Upper lobe of left lung (tissue), 6 donors: ENCODE measurements around the gene C16orf74. TPM values are rescaled to one million over a fixed set of nuclear protein-coding genes. Genes with fewer than 3 reads are reported as not detected.

Experiments
- ATAC-seq, 2 donors: fragments of 200-7000 bp; cut with Tn5 transposase; one replicate each; pipeline ENCODE4 v1.9.1; 2022; ENCODE audit warnings: mild to moderate bottlenecking in 2 of 2, moderate library complexity in 2 of 2; ENCODE audit not compliant: low FRiP score in 2 of 2
- DNase-seq, 2 donors: peaks; one replicate each; pipeline ENCODE4 v3.0.0-alpha.2; 2019 to 2020
- H3K27ac ChIP-seq, 4 donors: fragments of 200-600 bp; sonication (generic); one replicate each; pipeline ENCODE4 v1.5.1; 2016 to 2019
- H3K27me3 ChIP-seq, 4 donors: fragments of 200-600 bp; sonication (generic); one replicate each; pipeline ENCODE4 v1.5.1; 2017 to 2019
- H3K36me3 ChIP-seq, 4 donors: fragments of 200-600 bp; sonication (generic); one replicate each; pipeline ENCODE4 v1.5.1; 2016 to 2019
- H3K4me1 ChIP-seq, 4 donors: fragments of 200-600 bp; sonication (generic); one replicate each; pipeline ENCODE4 v1.5.1; 2018 to 2019
- H3K4me3 ChIP-seq, 4 donors: fragments of 200-600 bp; sonication (generic); one replicate each; pipeline ENCODE4 v1.5.1; 2017 to 2019; ENCODE audit warnings: mild to moderate bottlenecking in 2 of 4, moderate library complexity in 1 of 4
- H3K9me3 ChIP-seq, 4 donors: fragments of 200-600 bp; sonication (generic); one replicate each; pipeline ENCODE4 v1.5.1; 2018 to 2019
- EP300 ChIP-seq, 4 donors: sonication (generic); formaldehyde crosslinking; IDR thresholded peaks; one replicate each; pipeline ENCODE4 v1.5.1; 2017; ENCODE audit warnings: antibody characterized with exemption in 4 of 4, control low read depth in 2 of 4
- POLR2A ChIP-seq, 4 donors: fragments of 450-650 bp; IDR thresholded peaks; one replicate each; pipeline ENCODE4 v1.5.1; 2016 to 2017; ENCODE audit warnings: antibody characterized with exemption in 4 of 4, mild to moderate bottlenecking in 2 of 4
- POLR2AphosphoS5 ChIP-seq, 2 donors: sonication (generic); formaldehyde crosslinking; IDR thresholded peaks; one replicate each; pipeline ENCODE4 v1.5.1; 2017; ENCODE audit warnings: antibody characterized with exemption in 2 of 2
- WGBS, 2 donors: methylation state at CpG; one replicate each; pipeline ENCODE4 v1.1.5; 2017 to 2018; 5-methylcytosine and 5-hydroxymethylcytosine counted together
- total RNA-seq, 6 donors: library from RNA; depleted of rRNA in 4 of 6; stranded (reverse); fragments of >200 nt in 4 of 6; gene quantifications; one replicate each; pipeline versions ENCODE4 v1.1.0 to v1.2.1, GENCODE V29; 2016 to 2021
- TF ChIP-seq, protein P1 (sequence below), 6 experiments: fragments of 450-650 bp in 4 of 6; fragments of 200-600 bp in 2 of 6; sonication (generic) in 2 of 6; IDR thresholded peaks; one replicate each; pipeline ENCODE4 v1.5.1; 2016 to 2019; ENCODE audit warnings: antibody characterized with exemption in 6 of 6
- donor health status: DM: no; HTN: no; CAD: no; lungs with moderate emphysema.
- donor health status: DM: no; HTN: yes; CAD: no; lungs with severe emphysema.

Gene C16orf74
- total RNA-seq, 6 donors from 2014 or later, result 1.2 to 6.3 (median 4.1) TPM; not detected in 1

DNA sequence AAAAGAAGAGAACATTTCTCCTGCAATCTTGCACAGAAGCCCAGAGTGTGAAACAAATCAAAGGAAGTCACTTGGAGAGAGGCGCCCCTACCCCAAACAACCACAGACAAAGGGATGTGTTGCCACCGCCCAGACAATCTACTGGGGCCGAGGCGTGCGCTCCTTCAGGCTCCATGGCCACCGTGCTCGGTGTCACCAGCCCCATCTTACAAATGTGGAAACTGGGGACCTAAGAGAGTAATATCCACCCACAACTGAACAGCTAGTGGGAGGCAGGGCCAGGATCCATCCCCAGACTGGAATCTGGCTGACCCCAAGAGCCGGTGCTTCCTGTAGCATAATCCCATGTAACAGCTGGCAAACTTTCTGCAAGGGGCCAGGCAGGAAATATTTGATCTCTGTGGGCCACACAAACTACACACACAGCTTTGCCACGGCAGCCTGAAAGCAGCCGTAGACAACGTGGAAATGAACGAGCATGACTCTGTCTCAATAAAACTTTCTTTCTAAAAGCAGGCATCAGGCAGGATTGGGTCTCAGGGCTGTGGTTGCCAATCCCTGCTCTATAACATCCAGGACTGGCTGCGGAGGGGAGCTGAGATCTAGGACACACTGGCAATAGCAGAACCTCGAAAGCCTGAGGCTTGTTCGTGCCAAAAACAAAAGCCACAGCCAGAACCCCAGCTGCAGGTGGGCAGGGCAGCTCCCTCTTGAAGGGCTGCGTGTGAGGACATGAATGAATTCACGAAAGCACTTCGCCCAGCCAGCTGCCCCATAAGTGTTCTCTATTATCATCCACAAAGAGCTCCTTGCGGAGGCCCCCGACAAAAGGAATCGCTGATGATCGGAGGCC is 35.5 kb downstream of the C16orf74 start:
- WGBS, 2 donors, result 54 to 55% methylated on average over 16 to 22 of the region's 22 CpGs
- no peak for DNase-seq
- no peak for ATAC-seq
- H3K4me3 ChIP-seq, result no peak overlapping the region
- no peaks in the 10 kb centered on the region for H3K27me3 ChIP-seq
- TF ChIP-seq, protein P1, sequence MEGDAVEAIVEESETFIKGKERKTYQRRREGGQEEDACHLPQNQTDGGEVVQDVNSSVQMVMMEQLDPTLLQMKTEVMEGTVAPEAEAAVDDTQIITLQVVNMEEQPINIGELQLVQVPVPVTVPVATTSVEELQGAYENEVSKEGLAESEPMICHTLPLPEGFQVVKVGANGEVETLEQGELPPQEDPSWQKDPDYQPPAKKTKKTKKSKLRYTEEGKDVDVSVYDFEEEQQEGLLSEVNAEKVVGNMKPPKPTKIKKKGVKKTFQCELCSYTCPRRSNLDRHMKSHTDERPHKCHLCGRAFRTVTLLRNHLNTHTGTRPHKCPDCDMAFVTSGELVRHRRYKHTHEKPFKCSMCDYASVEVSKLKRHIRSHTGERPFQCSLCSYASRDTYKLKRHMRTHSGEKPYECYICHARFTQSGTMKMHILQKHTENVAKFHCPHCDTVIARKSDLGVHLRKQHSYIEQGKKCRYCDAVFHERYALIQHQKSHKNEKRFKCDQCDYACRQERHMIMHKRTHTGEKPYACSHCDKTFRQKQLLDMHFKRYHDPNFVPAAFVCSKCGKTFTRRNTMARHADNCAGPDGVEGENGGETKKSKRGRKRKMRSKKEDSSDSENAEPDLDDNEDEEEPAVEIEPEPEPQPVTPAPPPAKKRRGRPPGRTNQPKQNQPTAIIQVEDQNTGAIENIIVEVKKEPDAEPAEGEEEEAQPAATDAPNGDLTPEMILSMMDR (IDR thresholded peaks at IDR 0.05), result no peak
- TF ChIP-seq POLR2AphosphoS5 (IDR thresholded peaks at IDR 0.05), result no peak
- TF ChIP-seq EP300 (IDR thresholded peaks at IDR 0.05), result no peak
- TF ChIP-seq POLR2A (IDR thresholded peaks at IDR 0.05), result no peak
- peaks cover 0 to 8% (median 2%) of the 10 kb centered on the region in 4 donors for H3K9me3 ChIP-seq
- no peak overlapping the region for H3K27ac ChIP-seq
- peaks cover 0 to 11% (median 6%) of the 10 kb centered on the region in 4 donors for H3K4me1 ChIP-seq
- H3K36me3 ChIP-seq, result no peaks in the 10 kb centered on the region

DNA sequence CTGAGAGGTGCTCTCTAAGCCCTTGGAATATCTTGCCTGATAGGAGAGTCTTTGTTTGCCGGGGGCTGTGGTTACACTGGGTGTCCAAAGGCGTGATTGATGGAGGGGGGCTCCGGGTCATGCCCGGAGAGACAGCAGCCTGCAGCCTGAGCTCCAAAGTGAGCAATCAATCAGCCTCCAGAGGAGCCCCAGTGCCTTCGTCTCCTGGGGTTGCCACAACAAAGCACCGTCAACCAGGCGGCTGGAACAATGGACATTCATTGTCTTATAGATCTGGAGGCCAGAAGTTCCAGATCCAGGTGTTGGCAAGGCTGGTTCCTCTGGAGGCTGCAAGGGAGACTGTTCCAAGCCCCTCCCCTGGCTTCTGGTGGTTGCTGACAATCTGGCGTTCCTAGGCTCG is 38.1 kb downstream of the C16orf74 start:
- no peak overlapping the region for H3K4me3 ChIP-seq
- H3K27me3 ChIP-seq, result no peaks in the 10 kb centered on the region
- DNase-seq, result no peak
- 62 to 72% methylated on average over 6 to 9 of the region's 9 CpGs for WGBS, 2 donors
- no peak overlapping the region for H3K27ac ChIP-seq
- ATAC-seq, result no peak
- no peak for TF ChIP-seq EP300 (IDR thresholded peaks at IDR 0.05)
- TF ChIP-seq POLR2AphosphoS5 (IDR thresholded peaks at IDR 0.05), result no peak
- TF ChIP-seq, protein P1 (IDR thresholded peaks at IDR 0.05), result no peak
- TF ChIP-seq POLR2A (IDR thresholded peaks at IDR 0.05), result no peak
- peaks cover 0 to 10% (median 6%) of the 10 kb centered on the region in 4 donors for H3K4me1 ChIP-seq
- H3K9me3 ChIP-seq, result peaks cover 0 to 8% (median 2%) of the 10 kb centered on the region in 4 donors
- no peaks in the 10 kb centered on the region for H3K36me3 ChIP-seq

- TF ChIP-seq POLR2A (IDR thresholded peaks at IDR 0.05) (no peak), EP300 (IDR thresholded peaks at IDR 0.05) (no peak), POLR2AphosphoS5 (IDR thresholded peaks at IDR 0.05) (no peak)
- TF ChIP-seq, protein P1 (IDR thresholded peaks at IDR 0.05), result no peak
- no peak for DNase-seq
- Histone ChIP-seq H3K27ac (no peak overlapping the region), H3K4me3 (no peak overlapping the region), H3K27me3 (no peaks in the 10 kb centered on the region), H3K4me1 (peaks cover 0 to 8% (median under 1%) of the 10 kb centered on the region in 4 donors), H3K9me3 (peaks cover 0 to 8% (median 2%) of the 10 kb centered on the region in 4 donors), H3K36me3 (no peaks in the 10 kb centered on the region)
- no peak for ATAC-seq
- 93 to 97% methylated on average over 5 to 6 of the region's 6 CpGs for WGBS, 2 donors
Measured at GRCh38 chr16:85711982-85712587, 38.8 kb downstream of the C16orf74 start.

- Histone ChIP-seq H3K36me3 (no peaks in the 10 kb centered on the region), H3K27ac (no peak overlapping the region), H3K4me3 (no peak overlapping the region), H3K4me1 (peaks cover 0 to 3% (median 0%) of the 10 kb centered on the region in 4 donors), H3K27me3 (no peaks in the 10 kb centered on the region), H3K9me3 (peaks cover 0 to 8% (median 2%) of the 10 kb centered on the region in 4 donors)
- TF ChIP-seq EP300 (IDR thresholded peaks at IDR 0.05), result no peak
- TF ChIP-seq, protein P1 (IDR thresholded peaks at IDR 0.05), result no peak
- TF ChIP-seq POLR2A (IDR thresholded peaks at IDR 0.05), result no peak
- no peak for TF ChIP-seq POLR2AphosphoS5 (IDR thresholded peaks at IDR 0.05)
- ATAC-seq (no peak), DNase-seq (no peak)
- WGBS, 2 donors, result 91 to 93% methylated on average over 8 to 9 of the region's 9 CpGs
Measured at GRCh38 chr16:85710732-85711131, 40.2 kb downstream of the C16orf74 start.
